Iris pigment epithelial cell (primary cell): ENCODE data around the gene CPLANE1.

Source experiments
- DNase-seq: peaks from one replicate; pipeline ENCODE4 v3.0.0-alpha.2; 2011; ENCODE audit warnings: low read depth

The CPLANE1 gene

GRCh38 chr5:37064442-37064841, 184.7 kb downstream of the CPLANE1 start:
- DNase-seq: no peak

GRCh38 chr5:37063739-37064138, 185.4 kb downstream of the CPLANE1 start:
- DNase-seq: no peak

DNA sequence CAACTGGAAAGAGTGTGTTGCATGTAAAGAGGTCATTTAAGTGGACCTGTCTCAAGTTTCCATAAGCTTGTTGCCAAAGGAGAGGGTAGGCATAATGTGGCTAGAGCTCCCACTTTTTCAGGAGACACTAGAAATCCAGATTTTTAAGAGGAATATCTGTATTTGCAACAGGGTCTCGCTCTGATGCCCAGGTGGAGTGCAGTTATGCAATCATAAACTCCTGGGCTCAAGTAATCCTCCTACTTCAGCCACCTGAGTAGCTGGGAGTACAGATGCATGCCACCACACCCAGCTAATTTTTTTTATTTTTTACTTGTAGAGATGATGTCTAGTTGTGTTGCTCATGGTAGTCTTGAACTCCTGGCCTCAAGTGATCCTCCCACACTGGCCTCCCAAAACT, 189.1 kb downstream of the CPLANE1 start:
- DNase-seq: no peak

DNA sequence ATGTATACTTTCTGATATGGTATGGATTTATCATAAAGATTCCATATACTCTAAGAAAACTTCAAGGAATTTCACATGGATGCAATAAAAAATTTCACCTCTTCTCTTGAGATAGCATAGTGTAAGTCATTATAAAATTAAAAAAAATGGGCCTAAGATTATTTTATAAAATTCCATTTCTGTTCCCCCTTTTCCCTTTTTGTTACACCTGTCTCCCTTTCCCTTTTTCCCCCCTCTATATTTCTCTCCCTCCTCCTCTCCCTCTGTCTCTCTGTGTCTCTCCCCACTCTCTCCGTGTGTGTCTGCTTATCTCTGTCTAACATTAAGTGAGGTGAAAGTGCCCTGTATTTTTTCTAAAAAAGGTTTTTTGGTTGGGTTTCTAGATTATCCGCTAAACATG, 192.4 kb downstream of the CPLANE1 start:
- DNase-seq: no peak
